A549 (cell line): ENCODE measurements around the gene CFI.

Experiments
- CHD2 ChIP-seq: fragments of 150-350 bp; IDR thresholded peaks from 2 replicates; pipeline ENCODE4 v1.6.1; 2014; ENCODE audit warnings: low read length; ENCODE audit not compliant: partially characterized antibody
- E2F6 ChIP-seq: IDR thresholded peaks from 2 replicates; pipeline ENCODE4 v1.6.1; 2012; ENCODE audit warnings: low read depth, borderline replicate concordance
- NFE2L2 ChIP-seq: fragments of 150-350 bp; conservative IDR thresholded peaks from 2 replicates; pipeline ENCODE4 v1.6.1; 2014; ENCODE audit warnings: low read length
- NPAS2 ChIP-seq: fragments of 250-450 bp; sonication (Bioruptor Pico); IDR thresholded peaks from 2 replicates; pipeline ENCODE4 v1.8.0; 2022; ENCODE audit warnings: mild to moderate bottlenecking, moderate library complexity, borderline replicate concordance
- PHF8 ChIP-seq: fragments of 200-600 bp; sonication (generic); IDR thresholded peaks from 2 replicates; pipeline ENCODE4 v1.6.1; 2016; ENCODE audit warnings: low read depth, mild to moderate bottlenecking, antibody characterized with exemption, moderate library complexity, borderline replicate concordance
- POLR2A ChIP-seq: IDR thresholded peaks from 2 replicates; pipeline ENCODE4 v1.6.1; 2012; ENCODE audit warnings: mild to moderate bottlenecking, low read length
- SREBF2 ChIP-seq: fragments of 450-650 bp; IDR thresholded peaks from 2 replicates; pipeline ENCODE4 v1.6.1; 2014; ENCODE audit warnings: mild to moderate bottlenecking, moderate library complexity
- TFCP2L1 ChIP-seq: fragments of 250-450 bp; sonication (Bioruptor Pico); IDR thresholded peaks from 2 replicates; pipeline ENCODE4 v1.5.0; 2021; ENCODE audit warnings: mild to moderate bottlenecking
- TF ChIP-seq, protein P1 (sequence below): fragments of >200 bp; sonication (Bioruptor Twin); formaldehyde crosslinking; IDR thresholded peaks from 3 replicates; pipeline ENCODE4 v1.6.1; 2016
- TF ChIP-seq, protein P2 (sequence below): fragments of >200 bp; sonication (Bioruptor Twin); formaldehyde crosslinking; IDR thresholded peaks from 3 replicates; pipeline ENCODE4 v1.5.1; 2016
- TF ChIP-seq, protein P3 (sequence below): fragments of 450-650 bp; IDR thresholded peaks from 2 replicates; pipeline ENCODE4 v1.6.1; 2014; ENCODE audit warnings: antibody characterized with exemption

DNA sequence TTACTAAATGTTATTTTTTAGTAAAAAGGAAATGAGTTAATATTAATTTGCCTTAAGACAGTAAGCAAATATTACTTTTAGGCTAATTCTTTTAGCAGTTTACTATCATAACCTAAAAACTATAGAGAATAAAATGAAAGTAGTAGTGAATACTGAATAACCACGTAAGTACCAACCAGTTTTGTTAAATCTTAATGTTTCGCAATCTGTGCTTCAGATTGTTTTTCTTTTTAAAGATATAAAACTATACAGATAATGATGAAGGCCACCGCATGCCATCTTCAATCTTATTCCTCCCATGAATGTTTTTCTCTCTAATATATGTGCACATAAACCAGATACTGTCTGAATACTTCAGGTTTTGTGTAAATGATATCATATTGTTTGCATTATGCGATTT lies 32.0 kb upstream of the CFI start:
- TF ChIP-seq E2F6 (no peak), SREBF2 (no peak), PHF8 (no peak), NFE2L2 (no peak), TFCP2L1 (CRISPR knock-in tag) (no peak), POLR2A (no peak), NPAS2 (CRISPR knock-in tag) (no peak), CHD2 (no peak)
- TF ChIP-seq, protein P1, sequence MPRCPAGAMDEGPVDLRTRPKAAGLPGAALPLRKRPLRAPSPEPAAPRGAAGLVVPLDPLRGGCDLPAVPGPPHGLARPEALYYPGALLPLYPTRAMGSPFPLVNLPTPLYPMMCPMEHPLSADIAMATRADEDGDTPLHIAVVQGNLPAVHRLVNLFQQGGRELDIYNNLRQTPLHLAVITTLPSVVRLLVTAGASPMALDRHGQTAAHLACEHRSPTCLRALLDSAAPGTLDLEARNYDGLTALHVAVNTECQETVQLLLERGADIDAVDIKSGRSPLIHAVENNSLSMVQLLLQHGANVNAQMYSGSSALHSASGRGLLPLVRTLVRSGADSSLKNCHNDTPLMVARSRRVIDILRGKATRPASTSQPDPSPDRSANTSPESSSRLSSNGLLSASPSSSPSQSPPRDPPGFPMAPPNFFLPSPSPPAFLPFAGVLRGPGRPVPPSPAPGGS, result no peak
- TF ChIP-seq, protein P2, sequence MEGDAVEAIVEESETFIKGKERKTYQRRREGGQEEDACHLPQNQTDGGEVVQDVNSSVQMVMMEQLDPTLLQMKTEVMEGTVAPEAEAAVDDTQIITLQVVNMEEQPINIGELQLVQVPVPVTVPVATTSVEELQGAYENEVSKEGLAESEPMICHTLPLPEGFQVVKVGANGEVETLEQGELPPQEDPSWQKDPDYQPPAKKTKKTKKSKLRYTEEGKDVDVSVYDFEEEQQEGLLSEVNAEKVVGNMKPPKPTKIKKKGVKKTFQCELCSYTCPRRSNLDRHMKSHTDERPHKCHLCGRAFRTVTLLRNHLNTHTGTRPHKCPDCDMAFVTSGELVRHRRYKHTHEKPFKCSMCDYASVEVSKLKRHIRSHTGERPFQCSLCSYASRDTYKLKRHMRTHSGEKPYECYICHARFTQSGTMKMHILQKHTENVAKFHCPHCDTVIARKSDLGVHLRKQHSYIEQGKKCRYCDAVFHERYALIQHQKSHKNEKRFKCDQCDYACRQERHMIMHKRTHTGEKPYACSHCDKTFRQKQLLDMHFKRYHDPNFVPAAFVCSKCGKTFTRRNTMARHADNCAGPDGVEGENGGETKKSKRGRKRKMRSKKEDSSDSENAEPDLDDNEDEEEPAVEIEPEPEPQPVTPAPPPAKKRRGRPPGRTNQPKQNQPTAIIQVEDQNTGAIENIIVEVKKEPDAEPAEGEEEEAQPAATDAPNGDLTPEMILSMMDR, result no peak
- TF ChIP-seq, protein P3, sequence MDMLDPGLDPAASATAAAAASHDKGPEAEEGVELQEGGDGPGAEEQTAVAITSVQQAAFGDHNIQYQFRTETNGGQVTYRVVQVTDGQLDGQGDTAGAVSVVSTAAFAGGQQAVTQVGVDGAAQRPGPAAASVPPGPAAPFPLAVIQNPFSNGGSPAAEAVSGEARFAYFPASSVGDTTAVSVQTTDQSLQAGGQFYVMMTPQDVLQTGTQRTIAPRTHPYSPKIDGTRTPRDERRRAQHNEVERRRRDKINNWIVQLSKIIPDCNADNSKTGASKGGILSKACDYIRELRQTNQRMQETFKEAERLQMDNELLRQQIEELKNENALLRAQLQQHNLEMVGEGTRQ, result no peak
